NCI-H226 (cell line): Measurements from ENCODE around the gene NPLOC4.
A peak's percentile ranks its signal among the peaks of the same experiment; 100 is the strongest.

Experiments used
- DNase-seq: peaks from one replicate; pipeline ENCODE4 v3.0.0-alpha.2; 2015

NPLOC4 gene

DNA sequence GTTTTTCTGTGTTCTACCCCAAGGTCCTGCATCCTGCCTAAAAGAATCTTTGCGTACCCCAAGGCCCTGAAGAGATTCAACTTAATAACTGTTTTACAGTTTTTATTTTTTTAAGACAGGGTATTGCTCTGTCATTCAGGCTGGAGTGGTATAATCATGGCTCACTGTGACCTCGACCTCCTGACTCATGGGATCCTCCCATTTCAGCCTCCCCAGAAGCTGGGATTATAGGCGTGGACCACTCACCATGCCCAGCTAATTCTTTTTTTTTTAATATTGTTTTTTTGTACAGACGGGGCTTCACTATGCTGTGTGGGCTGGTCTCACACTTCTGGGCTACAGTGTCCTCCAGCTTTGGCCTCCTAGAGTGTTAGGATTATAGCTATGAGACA, 75.4 kb downstream of the NPLOC4 start:
- no peak for DNase-seq

DNA sequence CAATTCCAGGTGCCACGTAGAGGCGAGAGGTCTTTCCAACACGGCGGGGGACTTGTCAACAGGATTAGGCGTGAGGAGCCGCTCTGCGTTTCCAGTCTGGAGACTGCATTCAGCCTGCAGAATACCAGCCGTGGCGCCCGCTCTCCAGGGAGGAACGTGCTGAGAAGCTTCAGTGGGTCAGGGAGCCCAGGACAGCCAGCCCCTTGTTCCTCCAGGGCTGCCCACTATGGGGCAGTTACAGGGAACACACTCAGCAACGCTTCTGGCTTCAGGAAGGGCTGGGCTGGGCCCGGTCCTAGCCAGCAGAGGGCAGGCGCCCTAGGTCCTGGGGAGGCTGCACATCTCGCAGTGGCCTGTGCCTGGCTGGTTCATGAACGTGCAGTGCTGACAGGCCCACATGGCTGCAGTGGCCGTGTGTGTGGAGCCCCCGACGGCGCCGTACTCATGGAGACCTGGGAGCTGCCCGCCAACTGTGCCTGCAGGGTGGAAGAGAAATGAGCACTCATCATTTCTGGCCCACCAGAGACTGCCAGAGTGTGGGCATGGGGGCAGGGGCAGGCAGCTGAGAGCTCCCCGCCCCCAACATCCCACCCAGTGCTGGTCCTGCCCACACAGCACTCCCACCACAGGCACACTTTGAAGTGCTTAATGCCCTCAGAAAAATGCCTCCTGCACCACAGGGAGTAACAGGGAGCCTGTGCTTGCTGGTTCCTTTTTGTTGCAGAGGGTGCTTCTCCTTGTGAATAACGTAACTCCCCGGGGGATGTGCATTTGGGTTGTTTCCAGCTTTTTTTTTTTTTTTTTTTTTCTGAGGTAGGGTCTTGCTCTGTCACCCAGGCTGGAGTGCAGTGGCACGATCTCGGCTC, 77.7 kb downstream of the NPLOC4 start:
- no peak for DNase-seq

DNA sequence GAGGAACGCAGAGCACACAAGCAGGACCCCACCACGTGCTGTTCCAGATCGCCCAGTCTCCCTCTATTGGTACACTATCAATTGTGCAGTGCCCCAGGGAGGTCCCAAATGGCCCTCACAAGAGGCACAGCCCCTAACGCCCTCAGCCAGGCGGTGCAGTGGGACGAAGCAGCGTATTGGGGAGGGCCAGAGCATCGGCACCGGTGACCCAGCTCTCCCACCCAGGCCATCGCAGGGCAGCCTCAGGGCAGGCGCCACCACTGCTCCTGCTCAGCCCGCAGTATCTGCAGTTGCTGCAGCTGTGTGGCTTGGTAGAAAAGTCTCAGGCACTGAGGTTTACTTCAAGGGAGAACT, 78.8 kb downstream of the NPLOC4 start:
- DNase-seq = no peak

DNA sequence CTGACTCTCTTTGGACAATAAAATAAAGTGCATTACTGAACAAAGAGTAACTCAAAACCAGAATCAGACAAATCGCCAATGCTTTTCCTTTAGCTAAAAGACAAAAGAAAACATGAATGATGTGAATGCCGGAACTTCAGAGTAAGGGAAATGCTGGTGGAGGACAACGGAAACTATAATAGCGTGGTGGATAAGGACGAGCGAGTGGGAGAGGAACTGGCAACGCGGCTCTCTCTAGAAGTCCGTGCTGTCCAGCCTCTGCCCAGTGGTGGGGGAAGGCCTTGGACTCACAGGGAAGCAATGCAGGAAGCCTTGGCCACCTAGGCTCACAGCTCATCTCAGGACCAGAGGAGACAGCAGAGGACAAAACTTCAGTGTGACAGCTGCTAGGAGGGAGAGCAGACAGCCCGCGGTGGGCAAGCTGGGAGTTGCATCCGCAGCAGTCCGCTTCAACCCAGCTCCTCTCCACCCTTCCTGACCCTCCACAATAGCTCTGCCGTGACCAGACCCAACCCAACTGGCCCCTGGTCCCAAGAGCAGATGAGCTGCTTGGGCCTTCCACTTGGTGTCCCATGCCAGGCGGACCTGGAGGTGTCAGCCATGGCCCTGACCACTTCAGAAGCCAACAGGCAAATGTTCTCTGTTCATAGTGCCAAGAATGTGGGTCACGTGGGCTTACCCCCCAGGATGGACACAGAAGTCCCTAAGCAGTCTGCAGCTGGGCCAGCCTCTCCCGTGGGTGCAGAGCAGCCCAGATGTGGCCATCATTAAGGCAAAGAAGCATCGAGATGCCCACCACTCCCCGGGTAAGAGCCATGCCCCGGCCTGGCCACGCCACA, 79.4 kb downstream of the NPLOC4 start:
- no peak for DNase-seq

DNA sequence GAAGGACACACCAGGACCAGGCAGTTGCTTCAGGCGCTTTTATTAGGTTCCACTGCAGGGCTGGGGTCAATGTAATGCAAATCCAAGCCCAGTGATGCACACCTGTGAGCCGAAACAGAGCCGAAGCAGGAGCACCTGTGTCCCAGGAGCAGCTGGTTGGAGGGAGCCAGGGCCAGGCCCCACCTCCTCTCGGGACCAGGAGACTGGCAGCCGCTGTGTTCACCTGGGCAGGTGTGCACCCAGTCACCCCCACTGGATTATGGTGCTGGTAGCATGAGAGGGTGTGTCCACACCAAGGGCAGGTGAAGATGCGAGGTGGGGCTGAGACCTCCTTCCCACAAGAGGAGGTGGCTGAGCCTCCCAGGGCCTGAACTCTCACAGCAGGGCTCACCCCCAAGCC, 80.0 kb downstream of the NPLOC4 start:
- no peak for DNase-seq

DNA sequence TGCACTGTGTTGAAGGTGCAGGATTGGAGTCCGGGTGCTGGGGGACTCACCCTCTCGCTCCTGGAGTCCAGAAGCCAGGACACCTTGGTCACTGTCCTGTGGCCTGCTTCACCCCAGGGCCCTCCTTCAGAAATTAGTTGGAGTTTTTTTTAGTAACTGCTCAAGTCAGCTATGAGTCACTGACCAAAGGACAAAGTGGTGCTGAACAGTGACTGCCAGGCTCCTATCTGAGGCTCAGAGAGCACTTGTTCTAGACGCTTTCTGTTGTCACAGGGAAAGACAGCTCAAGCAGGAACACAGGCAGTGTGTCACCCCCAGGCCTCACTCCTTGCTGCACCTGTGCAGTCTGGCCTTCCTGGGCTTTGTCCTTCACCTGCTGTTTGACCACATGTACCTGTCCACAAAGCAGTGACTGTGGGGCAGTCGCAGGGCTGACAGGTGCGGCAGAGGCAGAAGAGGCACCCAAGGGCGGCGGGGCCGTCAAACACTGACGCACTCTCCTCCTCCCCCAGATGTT, 80.7 kb downstream of the NPLOC4 start:
- DNase-seq = no peak

DNA sequence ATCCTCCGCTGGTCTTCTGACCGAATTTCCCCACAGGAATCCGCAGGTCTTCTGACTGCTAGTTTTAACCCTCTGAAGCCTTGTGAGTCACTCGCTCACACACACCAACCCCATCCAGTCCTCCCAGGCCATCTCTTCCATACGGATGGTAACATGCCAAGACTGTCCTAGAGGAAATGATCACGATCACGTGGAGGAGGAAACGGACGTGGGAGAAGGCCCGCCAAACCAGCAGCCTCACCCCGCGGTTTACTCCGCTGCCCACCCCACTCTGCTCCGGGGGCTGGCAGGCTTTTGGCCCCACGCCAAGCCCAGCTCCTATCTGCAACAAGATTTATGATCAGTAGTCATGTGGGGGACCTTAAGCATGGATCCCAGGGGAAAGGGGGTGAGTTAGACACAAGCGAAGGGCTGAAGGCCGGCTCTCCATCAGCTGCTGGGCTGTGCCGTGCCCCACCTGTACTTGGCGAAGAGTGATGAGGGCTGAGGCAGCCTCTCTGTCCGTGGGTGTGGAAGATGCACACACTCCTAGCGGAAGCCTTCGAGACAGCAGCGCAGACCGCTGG, 83.2 kb downstream of the NPLOC4 start:
- DNase-seq = peak; percentile 99

DNA sequence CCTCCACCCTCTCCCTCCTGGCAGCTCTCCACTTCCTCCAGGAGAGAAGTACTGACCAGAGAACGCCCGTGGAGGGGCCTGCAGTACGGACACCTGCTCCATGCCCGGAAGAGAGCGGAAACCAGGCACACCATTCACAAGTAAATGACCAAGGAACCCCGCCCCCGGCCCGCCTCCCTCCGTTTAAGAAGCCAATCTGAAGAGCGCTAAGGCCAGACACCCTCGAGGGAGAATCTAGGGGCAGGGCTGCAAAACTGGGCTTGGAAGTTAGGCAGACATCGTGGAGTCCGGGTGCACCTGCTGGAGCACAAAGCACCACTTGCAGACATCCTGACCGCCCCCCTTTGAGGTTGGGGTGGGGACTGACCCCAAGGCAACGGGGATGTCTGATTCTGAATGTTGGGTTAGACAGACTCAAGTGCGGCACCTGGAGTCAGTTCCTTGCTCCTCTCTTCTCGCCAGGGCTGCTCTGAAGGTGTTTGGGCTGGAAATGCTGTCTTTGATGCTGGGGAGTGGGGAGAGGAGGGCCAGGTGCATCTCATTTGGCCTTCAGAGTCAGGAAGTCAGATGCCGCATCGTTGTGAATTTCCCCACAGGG, 83.8 kb downstream of the NPLOC4 start:
- peak; percentile 87 for DNase-seq

DNA sequence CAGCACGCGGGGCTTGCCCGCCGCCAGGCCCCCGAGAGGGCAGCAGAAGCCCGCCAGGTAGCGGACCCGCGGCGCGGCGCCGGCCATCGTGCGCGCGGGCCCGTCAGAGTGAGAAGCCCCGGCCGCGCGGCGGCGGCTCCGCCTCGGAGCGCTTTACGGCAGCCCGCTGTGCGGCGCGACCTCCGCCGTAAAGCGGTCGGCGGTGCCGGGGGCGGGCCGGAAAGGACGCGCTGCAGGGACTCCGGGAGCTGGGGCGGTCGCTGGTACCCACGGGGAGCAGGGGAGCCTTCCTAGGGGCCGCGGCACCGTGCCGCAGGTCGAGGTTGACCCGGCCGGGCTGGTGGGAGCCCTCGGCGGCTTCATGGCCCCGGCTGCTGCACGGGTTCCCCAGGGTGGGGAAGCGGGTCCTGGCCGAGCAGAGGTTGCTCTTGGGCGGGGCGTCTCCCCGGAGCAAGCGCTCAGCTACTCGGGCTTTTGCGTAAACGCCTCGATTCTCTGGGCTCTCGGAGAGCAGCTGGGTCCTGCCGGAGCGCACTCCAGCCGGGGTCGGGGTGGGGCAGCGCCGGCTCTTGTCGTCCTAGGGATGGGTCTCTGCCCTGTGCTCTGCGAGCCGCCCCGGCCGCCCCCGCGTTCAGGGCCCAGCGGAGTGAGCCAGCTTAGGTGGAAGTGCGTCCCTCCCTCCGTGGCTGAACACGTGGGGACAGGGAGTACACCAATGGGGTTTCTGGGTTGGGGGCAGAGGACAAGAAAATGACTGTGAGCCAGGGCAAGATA, 84.5 kb downstream of the NPLOC4 start, which contains the start of gene FAAP100:
TSS of gene FAAP100 (minus strand) at position 110 of the 774 bp plus-strand sequence. CDS start at position 87, 23 bp downstream.
- DNase-seq = peak; percentile 80

DNA sequence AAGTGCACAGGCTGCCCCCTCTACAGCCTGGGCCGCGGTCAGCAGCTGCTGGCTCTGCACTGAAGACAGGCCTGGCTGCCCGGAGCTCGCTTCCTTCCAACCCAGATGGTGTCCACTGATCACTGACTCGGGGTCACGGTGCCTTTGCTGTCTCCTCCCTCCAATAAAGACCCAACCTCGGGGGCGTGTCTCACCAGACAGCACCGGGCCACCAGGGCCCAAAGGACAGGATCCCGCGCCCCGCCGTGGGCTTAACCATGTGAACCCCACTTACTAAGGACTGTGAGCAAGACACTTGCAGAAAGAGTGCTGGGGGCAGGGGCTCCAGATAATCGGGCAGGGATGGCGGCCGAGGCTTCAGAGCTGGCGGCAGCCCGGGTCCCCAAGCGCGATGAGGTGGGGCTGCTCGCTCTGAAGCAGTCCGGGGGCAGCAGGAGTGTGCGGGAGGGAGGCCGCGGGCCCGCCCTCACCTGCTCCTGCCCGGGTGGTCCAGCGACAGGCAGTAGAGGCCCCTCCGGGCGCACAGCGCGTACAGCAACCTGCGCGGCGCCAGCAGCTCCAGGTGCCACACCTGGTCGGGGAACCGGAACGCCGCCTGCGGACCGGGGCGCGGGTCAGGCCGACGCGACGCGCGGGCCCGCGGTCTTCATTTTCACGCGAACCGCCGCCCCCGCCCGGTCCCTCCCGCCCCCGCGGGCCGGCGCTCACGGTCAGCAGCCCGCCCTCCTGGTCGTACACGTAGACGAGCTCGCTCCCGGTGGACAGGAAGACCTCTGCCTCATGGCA, 85.3 kb downstream of the NPLOC4 start:
- DNase-seq = no peak

DNA sequence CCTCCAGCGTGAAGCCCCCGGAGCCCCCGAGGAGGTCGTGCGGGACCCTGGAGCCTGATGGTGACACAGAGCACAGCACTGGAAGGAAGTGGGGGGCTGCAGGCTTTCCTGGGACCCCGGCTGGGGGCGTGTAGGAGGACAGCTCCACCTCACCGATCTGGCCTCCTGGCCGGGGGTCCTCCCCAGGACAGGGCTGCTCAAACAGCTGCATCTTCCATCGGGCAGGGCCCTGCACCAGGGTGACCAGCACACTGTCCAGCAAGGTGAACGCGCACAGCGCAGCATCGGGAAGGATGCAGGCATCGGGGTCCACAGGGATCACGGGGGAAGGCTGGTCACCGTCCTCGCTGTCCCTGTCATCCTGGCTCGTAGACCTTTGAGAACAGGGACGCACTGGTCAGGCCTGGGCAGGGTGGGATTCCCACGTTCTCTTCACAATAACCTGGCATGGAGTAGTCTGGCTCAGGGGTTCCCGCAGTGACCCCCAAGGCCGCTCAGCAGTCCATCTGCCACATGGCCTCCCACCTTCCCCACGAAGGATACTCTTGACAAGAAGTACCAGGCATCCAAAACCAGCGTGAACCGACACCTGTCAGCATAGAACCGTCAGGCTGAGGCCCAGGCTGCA, 86.0 kb downstream of the NPLOC4 start:
- DNase-seq = no peak

DNA sequence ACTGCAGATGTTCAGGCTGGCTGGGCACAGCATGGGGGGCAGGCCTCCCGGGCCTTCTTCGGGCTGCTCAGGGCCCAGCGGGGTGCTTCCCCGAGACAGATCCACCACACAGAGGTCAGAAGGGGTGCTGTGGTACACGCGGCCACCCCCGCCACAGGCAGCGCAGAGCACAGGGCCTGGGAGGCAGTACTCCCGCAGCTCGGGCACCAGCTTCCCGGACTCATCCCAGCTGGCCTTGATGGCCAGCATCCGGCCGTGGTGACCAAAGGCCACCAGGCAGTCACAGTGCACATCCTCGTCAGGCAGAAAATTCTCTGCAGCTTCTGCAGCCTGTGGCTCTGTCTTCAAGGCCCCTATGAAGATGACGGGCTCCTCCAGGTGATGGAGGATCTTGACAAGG, 86.6 kb downstream of the NPLOC4 start:
- no peak for DNase-seq

DNA sequence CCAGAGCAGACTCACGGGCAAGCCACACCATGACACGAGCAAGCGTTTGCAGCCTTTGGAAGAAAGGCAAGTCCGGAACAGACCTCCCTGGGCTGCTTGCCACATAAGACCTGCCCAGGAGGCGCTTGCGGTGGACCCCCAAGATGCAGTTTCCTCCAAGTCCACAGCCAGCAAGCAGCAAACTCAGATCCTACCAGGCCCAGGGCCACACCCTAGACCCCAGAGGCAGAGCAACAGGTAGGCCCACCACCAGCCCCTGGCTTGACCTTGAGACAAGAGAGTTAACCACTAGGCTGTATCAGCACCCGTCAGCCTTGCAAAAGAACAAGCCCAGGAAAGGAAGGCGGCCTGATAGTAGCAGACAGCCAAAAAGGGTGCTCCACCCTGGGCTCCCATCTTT, 87.1 kb downstream of the NPLOC4 start:
- DNase-seq = no peak

DNA sequence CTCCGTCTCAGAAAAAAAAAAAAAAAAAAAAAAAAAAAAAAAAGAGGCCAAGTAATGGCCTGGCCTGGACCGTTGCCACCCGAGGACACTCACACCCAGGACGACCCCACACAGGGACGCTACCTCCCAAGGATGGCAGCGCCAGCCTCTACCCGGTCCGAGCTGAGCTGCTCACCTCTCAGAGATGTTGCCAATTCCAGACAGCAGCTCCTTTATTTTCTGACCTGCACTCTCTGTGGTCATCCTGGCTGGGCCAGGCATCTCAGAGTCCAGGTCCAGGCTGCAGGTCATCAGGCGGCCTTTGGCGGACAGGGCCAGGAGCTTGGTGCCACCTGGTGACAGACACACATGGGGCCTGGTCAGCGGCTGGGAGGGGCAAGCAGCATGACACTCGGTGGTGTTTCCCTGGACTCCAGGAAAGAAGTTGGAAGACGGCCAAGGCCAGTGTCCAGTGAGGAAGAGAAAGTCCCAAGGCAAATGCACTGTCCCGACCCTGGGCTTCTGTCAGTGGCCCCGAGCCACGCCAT, 87.8 kb downstream of the NPLOC4 start:
- DNase-seq = no peak

DNA sequence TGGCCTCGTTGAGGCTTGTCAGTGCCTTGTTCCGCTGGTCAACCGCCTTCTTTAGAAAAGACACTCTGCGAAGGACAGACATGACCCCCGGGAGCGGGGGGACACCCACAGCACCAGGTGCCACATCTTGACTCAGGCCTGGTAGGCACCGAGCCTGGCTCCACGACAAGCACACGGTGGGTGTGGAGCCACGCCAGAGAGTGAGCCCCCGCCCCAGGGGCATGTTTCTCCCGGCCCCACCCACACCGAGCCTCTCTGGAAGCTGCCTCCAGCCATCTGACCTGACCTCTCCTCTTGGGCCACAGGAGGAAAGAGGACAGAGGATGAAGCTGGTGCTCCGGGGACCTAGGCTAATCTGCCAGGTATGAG, 89.3 kb downstream of the NPLOC4 start:
- DNase-seq = no peak

DNA sequence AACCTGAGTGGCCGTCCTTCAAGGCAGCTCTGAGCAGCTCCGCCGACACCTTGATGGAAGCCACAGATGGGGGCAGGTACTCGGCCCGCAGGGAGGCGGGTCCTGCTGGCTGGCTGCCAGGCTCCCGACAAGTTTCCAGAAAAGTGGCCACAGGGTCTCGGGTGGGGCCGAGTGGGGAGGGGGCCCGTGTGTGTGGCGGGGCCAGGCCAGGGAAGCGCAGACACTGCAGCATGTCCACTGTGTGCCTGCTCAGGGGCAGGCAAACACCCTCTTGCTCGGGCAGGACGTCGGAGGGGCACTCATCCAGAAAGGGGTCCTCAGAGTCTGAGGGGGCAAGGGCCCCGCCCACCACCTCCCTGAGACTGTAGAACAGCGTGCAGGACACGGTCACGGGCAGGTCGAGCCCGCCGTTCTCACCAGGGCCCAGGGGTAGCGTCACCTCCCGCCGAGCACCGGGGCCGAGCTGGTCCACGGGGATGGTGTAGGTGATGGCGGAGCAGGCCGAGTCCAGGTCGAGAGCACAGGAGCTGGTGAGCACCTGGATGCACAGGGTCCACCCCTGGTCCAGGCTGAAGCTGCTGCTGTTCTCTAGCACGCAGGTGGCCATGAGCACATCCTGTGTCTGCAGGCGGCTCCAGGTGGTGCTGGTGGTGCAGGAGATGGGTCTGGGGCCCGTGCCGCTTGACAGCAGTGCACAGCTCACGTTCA, 89.9 kb downstream of the NPLOC4 start:
- DNase-seq = no peak

DNA sequence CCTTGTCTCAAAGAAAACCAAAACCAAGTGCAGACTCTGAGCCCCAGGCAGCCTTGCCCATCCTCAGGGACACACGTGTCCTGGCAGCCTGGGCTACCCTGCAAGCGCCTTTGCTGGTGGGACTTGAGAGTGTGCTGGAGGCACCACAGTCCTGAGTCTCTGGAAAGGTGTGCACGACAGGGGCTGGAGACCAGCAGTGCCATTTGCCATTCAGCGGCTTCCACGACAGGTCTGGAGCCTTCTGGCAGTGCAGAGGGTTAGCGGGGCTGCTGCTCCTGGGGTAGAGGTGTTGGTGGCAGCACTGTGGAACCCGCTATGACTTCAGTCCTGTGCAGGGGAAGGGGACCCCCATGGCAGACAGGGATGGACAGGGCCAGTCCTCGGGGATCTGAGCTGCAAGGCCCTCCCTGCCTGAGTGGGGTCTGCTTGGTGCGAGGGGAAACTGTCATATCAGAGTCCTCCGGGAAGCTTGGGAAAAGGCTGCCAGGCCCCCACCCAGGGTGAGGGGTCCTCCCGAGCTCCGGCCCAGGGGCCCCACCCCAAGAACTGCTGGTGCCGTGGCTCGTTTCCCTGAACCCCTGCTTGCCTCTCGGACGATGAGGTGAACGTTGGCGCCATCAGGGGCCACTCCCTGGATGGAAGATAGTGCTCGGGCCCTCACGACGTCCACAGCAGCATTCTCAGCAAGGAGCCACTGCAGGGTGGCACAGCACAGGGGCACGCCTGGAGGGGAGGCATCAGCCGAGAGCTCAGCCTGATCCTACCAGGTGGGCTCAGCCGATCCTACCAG, 91.6 kb downstream of the NPLOC4 start:
- no peak for DNase-seq

DNA sequence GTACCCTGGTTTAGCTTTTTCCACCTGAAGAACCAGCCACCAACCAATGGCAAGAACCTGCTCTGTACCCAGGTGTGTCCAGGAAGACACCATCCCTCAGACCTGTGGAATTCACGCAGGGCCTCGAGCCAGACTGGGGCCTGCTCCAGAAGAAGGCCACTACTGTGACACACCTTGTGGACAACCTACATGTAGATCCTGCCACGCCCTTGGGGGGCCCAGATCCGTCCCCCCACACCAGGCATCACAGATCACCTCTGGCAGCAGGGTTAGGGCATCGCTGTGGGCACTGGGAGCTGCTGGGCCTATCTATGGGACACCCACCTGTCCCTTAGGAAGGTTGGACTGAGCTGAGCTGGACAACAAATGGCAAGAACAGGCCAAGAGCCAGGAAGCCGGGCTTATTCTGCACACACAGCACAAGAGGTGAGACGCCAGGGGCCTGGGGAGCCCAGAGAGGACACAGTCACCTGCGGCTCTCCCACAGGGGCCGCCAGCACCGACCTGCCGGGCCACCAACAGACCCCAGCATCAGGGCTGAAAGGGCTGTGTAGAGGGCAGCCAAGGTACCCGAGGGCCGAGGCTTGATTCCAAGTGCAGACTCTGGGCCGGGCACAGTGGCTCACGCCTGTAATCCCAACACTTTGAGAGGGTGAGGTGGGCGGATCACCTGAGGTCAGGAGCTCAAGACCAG, 92.5 kb downstream of the NPLOC4 start:
- no peak for DNase-seq

DNA sequence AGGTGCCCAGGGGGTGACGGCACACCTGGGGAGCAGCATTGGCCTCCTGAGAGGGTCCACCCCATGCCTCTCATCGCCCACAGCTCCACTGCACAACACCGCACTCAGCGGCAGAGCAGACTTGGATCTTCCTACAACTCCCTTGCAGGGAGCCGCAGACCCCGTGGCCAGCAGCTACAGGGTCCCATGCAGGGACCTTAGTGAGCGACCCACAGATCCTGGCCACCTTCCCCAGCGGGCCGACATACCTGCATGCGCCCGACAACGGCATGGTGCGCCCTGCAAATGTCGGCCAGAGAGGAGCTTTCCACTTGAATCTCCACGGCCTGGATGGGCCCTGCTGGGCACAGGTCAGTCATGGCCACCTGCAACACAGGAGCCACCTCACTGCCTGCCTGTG, 93.2 kb downstream of the NPLOC4 start:
- no peak for DNase-seq
